HEK293 (cell line): ENCODE results near the gene TJP3.

ENCODE experiments used
- CTCF ChIA-PET: fragments of 350-600 bp; formaldehyde crosslinking; extraction: SDS; loops from one replicate; lab custom pipeline; 2021; ENCODE audit warnings: antibody characterized with exemption; lab: Yijun Ruan, JAX
- POLR2A ChIA-PET: fragments of 300-600 bp; formaldehyde crosslinking; extraction: SDS; loops from one replicate; lab custom pipeline; 2020; ENCODE audit warnings: antibody characterized with exemption, inconsistent platforms; lab: Yijun Ruan, JAX
- H3K27ac ChIP-seq: fragments of 200-500 bp; sonication (Bioruptor generic); 2 replicates; pipeline ENCODE4 v1.5.1; 2014; ENCODE audit warnings: low read depth, low read length, control low read depth, inconsistent platforms; ENCODE audit errors: extremely low read depth
- H3K36me3 ChIP-seq, 2 experiments: fragments of 200-500 bp in 1 of 2; sonication (Bioruptor generic) in 1 of 2; 1 replicate in 1 of 2; 2 replicates in 1 of 2; pipeline ENCODE4 v1.5.1; 2014 to 2017; ENCODE audit warnings: inconsistent platforms in 2 of 2, low read length in 2 of 2; ENCODE audit not compliant: control insufficient read depth in 2 of 2, insufficient read depth in 1 of 2
- H3K4me1 ChIP-seq: fragments of 200-500 bp; sonication (Bioruptor generic); 2 replicates; pipeline ENCODE4 v1.5.1; 2014; ENCODE audit warnings: mild to moderate bottlenecking, low read length, inconsistent platforms; ENCODE audit not compliant: control insufficient read depth, insufficient read depth
- H3K4me3 ChIP-seq: 2 replicates; pipeline ENCODE4 v1.5.1; 2011; ENCODE audit warnings: low read depth, mild to moderate bottlenecking, control low read depth, low read length, moderate library complexity
- H3K9me3 ChIP-seq: fragments of 200-500 bp; sonication (Bioruptor generic); 2 replicates; pipeline ENCODE4 v1.5.1; 2014; ENCODE audit warnings: low read depth, low read length, inconsistent platforms; ENCODE audit not compliant: control insufficient read depth, insufficient read depth
- BCL11B ChIP-seq: fragments of 450-650 bp; formaldehyde crosslinking; IDR thresholded peaks from 2 replicates; pipeline ENCODE4 v1.5.1; 2016; ENCODE audit warnings: low read depth, missing biosample characterization, missing genetic modification characterization
- IKZF3 ChIP-seq: fragments of 450-650 bp; IDR thresholded peaks from 2 replicates; pipeline ENCODE4 v1.5.0; 2018; ENCODE audit warnings: missing biosample characterization, mild to moderate bottlenecking, missing genetic modification characterization, moderate library complexity
- PRDM4 ChIP-seq: fragments of 450-650 bp; formaldehyde crosslinking; IDR thresholded peaks from 2 replicates; pipeline ENCODE4 v1.5.1; 2017; ENCODE audit warnings: missing biosample characterization, missing genetic modification characterization
- SP2 ChIP-seq: fragments of 450-650 bp; formaldehyde crosslinking; IDR thresholded peaks from 2 replicates; pipeline ENCODE4 v1.5.1; 2016; ENCODE audit warnings: missing biosample characterization, missing genetic modification characterization
- TRIM28 ChIP-seq: IDR thresholded peaks from 2 replicates; pipeline ENCODE4 v1.6.1; 2011; ENCODE audit warnings: low read length, control low read depth, borderline replicate concordance
- ZNF10 ChIP-seq: fragments of 450-650 bp; formaldehyde crosslinking; IDR thresholded peaks from 2 replicates; pipeline ENCODE4 v1.5.1; 2017; ENCODE audit warnings: missing biosample characterization, missing genetic modification characterization
- ZNF146 ChIP-seq: fragments of 450-650 bp; formaldehyde crosslinking; IDR thresholded peaks from 2 replicates; pipeline ENCODE4 v1.5.1; 2016; ENCODE audit warnings: missing biosample characterization, missing genetic modification characterization
- ZNF24 ChIP-seq: fragments of 450-650 bp; formaldehyde crosslinking; IDR thresholded peaks from 2 replicates; pipeline ENCODE4 v1.5.1; 2016; ENCODE audit warnings: missing biosample characterization, missing genetic modification characterization
- ZNF280D ChIP-seq: fragments of 450-650 bp; formaldehyde crosslinking; IDR thresholded peaks from 2 replicates; pipeline ENCODE4 v1.5.1; 2016; ENCODE audit warnings: missing biosample characterization, missing genetic modification characterization
- ZNF341 ChIP-seq: fragments of 450-650 bp; formaldehyde crosslinking; IDR thresholded peaks from 2 replicates; pipeline ENCODE4; 2016; ENCODE audit warnings: low read depth, missing biosample characterization, missing genetic modification characterization
- ZNF621 ChIP-seq: fragments of 450-650 bp; formaldehyde crosslinking; IDR thresholded peaks from 2 replicates; pipeline ENCODE4 v1.5.1; 2017; ENCODE audit warnings: missing biosample characterization, missing genetic modification characterization
- ZNF660 ChIP-seq: fragments of 450-650 bp; IDR thresholded peaks from 2 replicates; pipeline ENCODE4 v1.5.1; 2018; ENCODE audit warnings: missing biosample characterization, mild to moderate bottlenecking, missing genetic modification characterization
- TF ChIP-seq, protein P1 (sequence below): fragments of 450-650 bp; formaldehyde crosslinking; IDR thresholded peaks from 2 replicates; pipeline ENCODE4 v1.5.1; 2016; ENCODE audit warnings: missing biosample characterization, missing genetic modification characterization

TJP3 gene

GRCh38 chr19:3725640-3726310 is 17.6 kb downstream of the TJP3 start (continued):
- TF ChIP-seq SP2 (tag by site-specific recombination), result peak; percentile 40
- 0 out of 2 replicates have a peak, but pooled peaks have one; percentile 17 for TF ChIP-seq IKZF3 (tag by site-specific recombination)
- TF ChIP-seq ZNF341 (tag by site-specific recombination), result peak; percentile 59
- TF ChIP-seq BCL11B (tag by site-specific recombination), result no peak
- no peak for TF ChIP-seq ZNF660 (tag by site-specific recombination)
- no peak for TF ChIP-seq ZNF10 (tag by site-specific recombination)

DNA sequence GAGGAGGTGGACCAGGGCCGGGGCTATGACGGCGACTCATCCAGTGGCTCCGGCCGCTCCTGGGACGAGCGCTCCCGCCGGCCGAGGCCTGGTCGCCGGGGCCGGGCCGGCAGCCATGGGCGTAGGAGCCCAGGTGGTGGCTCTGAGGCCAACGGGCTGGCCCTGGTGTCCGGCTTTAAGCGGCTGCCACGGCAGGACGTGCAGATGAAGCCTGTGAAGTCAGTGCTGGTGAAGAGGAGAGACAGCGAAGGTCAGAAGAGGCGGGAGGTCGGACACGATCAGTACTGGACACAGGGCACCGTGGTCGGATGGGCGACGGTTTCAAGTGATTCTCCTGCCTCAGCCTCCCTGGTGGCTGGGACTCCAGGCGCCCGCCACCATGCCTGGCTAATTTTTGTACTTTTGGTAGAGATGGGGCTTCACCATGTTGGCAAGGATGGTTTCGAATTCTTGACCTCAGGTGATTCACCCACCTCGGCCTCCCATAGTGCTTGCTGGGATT is 22.3 kb downstream of the TJP3 start:
- H3K4me1 ChIP-seq, result no peaks in the 10 kb centered on the region
- no peaks in the 10 kb centered on the region for H3K36me3 ChIP-seq
- TF ChIP-seq ZNF621 (no peak), ZNF24 (no peak), PRDM4 (tag by site-specific recombination) (peak; percentile 72)
- TF ChIP-seq, protein P1, sequence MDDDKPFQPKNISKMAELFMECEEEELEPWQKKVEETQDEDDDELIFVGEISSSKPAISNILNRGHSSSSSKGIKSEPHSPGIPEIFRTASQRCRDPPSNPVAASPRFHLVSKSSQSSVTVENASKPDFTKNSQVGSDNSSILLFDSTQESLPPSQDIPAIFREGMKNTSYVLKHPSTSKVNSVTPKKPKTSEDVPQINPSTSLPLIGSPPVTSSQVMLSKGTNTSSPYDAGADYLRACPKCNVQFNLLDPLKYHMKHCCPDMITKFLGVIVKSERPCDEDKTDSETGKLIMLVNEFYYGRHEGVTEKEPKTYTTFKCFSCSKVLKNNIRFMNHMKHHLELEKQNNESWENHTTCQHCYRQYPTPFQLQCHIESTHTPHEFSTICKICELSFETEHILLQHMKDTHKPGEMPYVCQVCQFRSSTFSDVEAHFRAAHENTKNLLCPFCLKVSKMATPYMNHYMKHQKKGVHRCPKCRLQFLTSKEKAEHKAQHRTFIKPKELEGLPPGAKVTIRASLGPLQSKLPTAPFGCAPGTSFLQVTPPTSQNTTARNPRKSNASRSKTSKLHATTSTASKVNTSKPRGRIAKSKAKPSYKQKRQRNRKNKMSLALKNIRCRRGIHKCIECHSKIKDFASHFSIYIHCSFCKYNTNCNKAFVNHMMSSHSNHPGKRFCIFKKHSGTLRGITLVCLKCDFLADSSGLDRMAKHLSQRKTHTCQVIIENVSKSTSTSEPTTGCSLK, result no peak
- ChIA-PET CTCF (interaction anchor here (0.6 to 1.3 kb wide), 2 partner anchors 10 to 278 kb away, joined by 3 read pairs; no protein-coding TSS in a partner anchor), POLR2A (no interaction called here)
- H3K9me3 ChIP-seq, result no peaks in the 10 kb centered on the region
- no peak overlapping the region for H3K4me3 ChIP-seq
- no peak overlapping the region for H3K27ac ChIP-seq

GRCh38 chr19:3732108-3732507 is 23.9 kb downstream of the TJP3 start:
- ChIA-PET POLR2A (interaction anchor here (0.7 kb wide), 2 partner anchors 9 to 44 kb away, joined by 4 read pairs; no protein-coding TSS in a partner anchor), CTCF (interaction anchor here (0.6 kb wide), 1 partner anchor 248 kb away, joined by 3 read pairs; no protein-coding TSS in a partner anchor)
- peak; percentile 79 for TF ChIP-seq ZNF146 (tag by site-specific recombination)
- no peak for TF ChIP-seq TRIM28
- TF ChIP-seq ZNF280D (tag by site-specific recombination), result peak; percentile 82
- TF ChIP-seq PRDM4 (tag by site-specific recombination), result peak; percentile 99
- H3K9me3 ChIP-seq, result no peaks in the 10 kb centered on the region
- H3K4me3 ChIP-seq, result no peak overlapping the region
- no peaks in the 10 kb centered on the region for H3K4me1 ChIP-seq
- H3K36me3 ChIP-seq, result no peaks in the 10 kb centered on the region
- H3K27ac ChIP-seq, result no peak overlapping the region
